CD4-positive, alpha-beta T cell treated with Interferon alpha-2 for 1 hour (primary cell): Measurements from ENCODE around the gene FAM13A.

Experiments used
- DNase-seq, 2 donors: peaks; one replicate each; pipeline ENCODE4 v3.0.0-alpha.2; 2020 to 2022

Gene FAM13A

DNA sequence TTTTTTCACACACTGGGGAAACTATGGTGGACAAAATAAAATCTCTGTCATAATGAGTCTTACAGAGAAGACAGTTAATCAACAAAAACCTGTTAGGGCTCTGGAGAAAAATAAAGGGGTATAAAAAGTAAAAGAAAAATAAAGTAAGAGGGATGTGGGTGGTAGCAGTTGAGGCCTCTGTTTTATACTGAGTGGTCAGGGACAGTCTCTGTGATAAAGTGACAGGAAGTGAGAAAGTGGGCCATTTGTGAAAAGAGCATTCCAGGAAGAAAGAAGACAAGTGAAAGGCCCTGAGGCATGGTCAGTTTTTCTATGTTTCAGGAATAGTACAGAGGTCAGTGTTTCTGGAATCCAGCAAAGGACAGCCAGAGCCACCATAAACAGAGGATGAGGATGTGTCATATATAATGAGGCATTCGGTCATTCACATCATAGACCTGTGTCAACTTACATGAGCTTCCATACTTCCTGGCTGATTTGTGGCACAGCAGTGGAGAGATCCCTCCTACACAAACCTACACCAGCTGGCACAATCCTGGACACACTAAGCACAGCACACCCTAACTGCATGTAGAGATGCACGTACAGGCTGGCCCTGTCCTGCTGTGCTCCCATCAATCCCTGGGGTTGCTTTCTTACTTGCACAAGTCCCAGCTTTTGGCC, 295.0 kb downstream of the FAM13A start:
- no peak for DNase-seq

DNA sequence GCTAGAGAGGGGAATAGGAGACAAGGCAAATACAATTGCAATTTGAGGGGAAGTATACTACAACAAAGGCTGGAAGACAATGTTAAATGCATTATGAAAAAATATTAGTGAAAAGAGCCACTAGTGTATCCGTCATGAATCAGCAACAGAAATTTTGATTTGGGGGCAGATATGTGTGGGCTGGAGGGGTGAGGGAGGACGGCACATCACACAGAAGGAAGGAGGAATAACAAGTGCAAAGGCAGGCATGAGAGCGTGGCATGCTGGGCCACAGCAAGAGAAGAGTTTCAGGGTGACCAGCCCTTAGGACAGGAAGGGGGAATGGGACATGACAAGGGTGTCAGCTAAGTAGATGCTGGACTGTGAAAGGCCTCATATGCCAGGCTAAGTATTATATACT, 295.6 kb downstream of the FAM13A start:
- DNase-seq = no peak

DNA sequence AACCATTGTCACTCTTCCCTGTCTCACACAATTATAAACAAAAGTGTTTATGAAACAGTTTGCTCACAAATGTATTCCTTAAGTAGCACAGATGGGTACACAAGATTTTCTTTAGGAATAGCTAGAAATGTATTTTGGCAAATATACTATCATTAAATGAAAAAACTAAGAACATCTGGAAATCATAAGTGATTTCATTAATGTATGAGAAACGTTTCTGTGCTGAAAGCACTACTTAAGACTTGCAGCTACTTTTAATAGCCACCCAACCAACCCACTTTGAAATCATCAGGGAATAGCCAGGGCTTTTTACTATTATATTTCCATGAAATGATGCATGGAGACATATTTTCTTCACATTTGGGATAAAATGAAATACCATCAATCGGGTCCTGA, 297.1 kb downstream of the FAM13A start:
- DNase-seq = no peak

DNA sequence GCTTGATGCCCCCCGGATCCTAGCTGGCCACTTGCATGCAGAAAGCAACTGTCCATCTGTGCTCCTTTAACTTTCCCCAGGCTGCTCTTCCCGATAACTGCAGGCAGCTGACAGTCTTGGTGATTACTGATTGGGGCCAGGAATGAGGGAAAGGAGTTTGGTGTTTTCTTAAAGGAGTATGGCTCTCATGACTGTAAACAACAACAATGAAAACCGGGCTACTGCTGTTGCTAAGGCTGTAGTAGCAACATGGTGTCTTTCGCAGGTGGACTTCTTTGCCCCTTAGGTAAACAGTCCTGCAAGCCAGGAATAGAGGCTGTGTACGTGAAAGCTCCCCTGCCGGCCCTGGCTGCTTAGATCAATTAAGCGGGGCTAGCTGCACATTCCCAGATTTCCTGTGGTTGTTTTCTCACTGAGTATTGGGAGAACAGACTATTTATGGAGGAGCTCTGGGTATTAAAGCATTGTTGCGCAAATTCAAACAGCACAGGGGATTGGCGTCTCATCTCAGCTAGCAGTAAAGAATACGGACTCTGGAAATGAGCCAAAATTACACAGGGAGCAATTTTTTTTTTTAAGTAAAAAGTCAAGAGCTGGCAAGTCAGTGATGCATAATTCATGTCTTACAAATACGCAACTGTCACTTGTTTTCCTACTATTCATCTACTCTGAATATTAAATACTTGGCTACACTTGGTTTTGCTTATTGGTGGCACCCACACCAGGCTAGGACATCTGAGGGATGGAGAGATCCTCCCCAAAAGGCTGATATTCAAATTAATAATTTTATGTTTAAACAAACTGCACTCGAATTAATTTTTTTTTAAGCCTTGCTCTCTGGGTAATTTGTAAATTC, 297.7 kb downstream of the FAM13A start:
- no peak for DNase-seq

DNA sequence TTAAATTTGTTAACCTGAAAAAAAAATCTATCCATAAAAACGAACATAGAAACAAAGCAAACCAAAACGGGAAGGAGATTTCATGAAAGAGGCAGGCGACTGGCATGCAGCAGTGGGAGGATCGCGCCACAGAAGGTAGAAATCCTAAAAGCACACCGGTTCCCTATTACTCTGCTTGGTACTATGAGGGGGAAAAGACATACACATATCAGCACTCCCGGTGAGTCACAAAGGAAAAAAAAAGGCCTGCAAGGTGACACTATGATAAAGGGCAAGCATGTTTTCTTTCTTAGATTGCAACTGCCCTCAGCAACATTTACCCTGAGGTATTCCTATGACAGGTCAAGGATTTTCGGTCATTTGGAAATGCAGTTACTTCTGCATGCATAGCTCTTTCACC, 298.7 kb downstream of the FAM13A start:
- no peak for DNase-seq

DNA sequence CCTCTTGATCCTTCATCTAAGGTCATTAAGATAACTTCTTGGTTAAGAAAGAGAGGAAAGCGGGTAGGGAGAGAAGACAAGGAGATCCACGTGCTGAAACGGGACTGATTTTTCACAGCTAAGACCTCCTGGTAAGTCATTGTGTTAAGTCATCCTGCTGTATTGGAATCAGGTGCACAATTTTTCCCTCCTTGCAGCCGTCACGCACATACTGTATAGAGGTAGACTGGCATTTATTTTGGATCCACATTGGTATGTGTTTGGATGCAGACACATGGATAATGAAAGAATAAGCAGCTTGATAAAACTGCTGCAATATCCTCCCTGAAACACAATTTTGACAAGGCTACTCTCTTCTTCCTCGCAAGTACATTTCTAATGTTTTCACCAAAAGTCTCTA, 299.2 kb downstream of the FAM13A start:
- no peak for DNase-seq

DNA sequence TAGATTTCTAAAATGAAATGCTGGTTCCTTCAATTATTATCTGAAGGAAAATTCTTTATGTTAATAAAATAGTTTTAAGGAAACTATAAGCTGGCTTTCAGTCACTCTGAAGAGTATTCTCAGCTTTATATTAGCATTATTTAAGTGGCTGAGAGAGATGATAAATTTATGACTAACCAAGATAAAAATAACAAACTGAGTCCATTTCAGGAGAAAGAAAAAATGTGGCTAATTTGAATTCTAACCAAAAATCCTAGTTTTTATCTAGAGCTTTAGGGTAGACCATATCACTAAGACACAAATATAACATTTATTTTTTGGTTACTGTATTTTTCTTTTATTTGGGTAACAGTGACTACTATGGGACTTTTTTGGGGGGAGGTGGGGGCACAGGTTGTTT, 299.9 kb downstream of the FAM13A start:
- no peak for DNase-seq

DNA sequence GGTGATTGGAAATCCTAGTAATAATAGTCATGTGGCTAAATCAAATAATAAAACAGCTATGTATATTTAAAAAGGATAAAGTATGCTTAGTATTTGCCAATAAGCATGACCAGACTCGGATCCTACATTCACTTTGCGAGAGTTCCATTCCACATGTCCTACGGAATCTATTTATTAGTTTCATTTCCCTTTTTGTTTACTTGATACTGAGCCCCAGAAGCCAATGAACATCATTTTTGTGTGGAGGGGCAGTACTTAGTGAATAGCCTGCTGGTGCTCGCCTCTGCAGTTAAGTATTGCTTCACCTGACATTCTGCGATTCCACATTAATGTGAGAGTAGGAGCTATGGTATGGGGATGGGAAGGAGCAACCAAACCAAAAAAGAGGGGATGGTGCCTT, 300.8 kb downstream of the FAM13A start:
- DNase-seq = no peak

DNA sequence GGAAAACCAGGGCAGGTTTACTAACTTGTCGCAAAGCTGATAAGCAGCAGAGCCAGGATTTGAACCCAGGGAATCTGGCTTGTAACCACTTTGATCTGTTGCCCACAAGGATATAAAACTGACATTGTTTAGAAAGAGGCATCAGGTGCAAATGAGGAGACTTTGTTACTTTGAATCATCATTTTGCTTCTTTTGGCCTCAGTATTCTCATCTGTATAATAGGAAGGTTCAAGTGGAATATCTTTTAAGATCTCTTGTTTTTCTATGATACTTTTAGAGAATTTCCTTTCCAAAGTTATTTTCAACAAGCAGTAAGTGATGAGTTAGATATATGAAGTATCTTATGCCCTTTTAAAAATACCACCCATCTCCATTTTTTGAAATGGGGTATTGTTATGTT, 301.5 kb downstream of the FAM13A start:
- no peak for DNase-seq

DNA sequence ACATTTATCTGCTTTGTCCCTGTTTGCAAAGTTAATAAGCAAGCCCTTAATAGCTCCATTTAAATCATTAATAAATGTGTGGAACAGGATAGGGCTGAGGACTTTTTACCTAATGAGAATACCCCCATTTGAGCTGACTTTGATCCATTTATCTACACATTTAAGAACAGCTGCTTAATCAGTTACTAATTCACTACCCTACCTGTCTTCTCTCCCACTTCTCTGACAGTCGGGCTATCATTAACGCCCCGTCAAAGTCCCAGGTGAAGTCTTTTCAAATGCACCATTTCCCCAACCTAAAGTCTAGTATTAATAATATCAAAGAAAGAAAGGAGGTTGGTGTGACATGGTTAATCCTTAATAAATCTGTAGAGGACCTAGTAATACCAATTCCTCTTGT, 302.2 kb downstream of the FAM13A start:
- no peak for DNase-seq

DNA sequence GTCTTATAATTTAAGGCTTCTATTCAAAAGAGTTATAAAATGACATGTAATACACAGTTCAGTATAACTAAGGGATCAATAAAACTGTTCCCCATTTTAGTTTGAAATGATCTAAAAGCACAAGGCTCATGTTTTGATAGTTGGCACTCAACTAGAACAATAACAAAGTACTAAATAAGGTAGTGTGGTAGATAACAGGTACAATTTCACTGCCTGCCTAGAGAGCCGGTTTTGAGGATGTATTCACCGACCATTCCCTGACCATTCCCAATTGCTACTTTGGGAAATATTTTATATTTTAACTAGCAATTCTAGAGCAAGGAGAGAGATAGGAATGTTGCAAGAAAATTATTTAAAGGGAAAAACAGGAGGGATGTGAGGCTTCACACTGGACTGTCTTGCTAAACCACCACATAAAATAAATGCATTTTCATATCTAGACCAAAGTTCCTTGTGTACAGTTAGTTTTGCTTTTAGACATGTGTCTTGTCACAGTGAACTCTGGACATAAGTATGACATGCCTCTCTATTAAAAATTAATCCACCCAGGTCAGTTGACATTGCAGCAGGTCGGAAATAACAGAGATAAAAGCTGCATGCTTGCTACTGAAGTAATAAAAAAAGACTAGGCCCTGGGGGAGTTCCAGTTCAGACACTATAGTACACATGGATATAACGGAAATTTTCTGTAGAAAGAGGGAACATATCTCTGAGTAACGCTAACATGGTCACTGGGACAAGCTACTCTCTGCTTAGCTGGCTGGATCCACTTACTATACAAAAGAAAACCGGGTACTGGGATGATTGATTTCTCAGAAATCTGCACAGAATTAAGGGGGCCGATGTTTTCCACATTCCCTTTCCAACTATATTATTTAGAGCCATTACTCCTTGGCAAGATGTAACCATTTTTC, 303.1 kb downstream of the FAM13A start:
- no peak for DNase-seq

DNA sequence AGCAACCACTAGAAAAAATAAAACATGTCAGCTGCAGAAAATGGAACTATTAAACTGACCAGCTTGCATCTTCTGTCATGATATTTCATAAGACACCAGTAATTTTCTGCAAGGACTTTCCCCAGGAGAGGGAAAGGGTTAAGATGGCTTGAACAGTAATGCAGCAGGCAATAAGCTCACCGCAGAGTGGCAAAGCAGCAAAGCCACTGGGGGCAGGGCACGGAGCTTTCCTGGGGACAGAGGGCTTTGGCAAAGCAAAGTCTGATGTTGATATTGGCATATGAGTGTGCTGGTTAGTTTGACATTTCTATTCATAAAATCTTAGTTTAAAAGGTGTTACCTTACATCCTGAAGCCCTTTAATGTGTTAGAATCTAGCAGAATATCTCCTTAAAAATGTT, 304.2 kb downstream of the FAM13A start:
- no peak for DNase-seq

DNA sequence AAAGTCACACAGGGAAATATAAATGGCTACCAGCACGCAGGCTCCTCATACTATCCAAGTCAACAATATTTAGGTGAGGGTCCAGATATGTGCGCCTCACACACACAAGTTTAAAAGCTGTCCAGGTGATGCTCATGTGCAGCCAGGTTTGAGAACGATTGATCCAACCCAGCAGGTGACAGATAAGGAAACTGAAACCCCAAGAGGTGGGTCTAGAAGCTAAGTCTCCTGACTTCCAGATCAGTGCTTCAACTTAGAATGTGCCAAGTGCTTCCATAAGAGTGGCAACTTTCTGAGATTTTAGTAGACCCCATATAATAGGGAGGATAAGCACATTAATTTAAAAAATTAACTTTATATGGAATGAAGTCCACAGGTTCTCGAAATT, 304.9 kb downstream of the FAM13A start:
- DNase-seq = no peak

DNA sequence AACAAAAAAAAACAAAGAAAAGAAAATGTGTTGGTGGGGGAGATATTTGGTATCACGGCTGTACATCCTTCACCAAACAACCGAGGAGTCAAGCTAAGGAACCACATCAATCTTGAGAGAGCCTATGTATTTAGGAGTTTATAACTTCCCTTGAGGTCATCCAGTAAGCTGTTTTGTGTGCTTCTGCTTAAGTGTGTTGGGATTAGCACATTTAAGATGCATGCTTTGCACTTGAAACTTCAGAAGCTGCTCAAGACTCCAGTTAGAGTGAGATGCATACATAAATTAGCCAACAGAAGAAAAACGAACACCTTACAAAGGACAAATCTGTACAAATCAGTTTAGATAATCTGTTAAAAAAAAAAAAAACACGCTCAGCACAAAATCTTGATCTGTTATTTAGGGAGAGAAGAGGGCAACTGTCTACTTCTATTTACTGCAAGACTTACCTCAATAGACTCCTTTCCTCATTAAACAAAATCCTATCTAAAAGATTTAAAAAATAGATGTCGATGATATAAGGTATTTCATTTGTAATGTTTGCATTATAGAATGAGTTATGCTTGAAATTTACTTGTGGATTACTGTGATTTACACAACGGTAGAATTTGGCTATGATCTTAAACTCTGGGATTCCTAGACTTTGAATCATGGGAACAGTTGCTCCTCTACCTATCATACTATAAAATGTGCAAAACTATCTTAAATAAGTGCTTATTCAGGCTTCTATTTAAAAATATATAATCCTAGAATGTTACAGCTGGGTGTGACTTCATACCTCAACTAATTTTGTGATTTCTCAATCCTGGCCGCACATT, 305.5 kb downstream of the FAM13A start:
- DNase-seq = no peak

DNA sequence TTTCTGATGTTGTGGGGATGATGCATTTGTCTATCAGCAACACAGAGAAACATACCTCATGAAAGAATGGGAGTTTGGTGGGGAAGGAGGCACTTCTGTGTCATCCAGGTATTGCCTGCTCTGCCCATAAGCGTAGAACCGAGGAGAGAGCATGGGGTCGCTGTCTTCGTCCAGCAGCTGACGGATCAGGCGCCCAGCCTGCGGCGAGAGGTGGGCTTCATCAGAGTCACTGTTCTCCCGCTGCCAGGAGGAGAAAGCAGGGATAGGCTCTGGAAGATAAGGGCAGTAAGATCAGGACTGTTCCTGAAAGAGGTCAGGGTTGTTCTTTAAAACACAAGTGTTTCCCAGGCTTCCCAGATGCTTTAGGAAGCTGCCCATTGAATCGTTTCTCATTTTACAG, 306.6 kb downstream of the FAM13A start:
- no peak for DNase-seq

DNA sequence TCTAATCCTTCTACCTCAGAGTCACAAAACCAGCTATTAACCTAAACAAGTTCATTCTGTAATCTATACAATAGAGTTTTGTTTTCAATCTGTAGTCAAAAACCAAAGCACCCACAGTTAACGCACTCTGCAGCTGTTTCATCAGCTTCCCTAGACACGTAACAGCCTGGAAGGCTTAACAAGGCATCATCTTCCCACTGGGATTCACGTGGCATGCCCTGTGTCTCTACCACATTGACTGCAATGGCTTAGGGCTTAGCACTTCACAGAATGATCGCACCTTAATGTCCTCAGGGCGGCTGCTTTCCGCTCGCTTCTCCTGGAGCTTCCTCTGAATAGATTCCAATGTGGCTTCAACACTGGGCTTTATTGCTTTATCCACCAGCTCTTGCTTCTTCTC, 309.6 kb downstream of the FAM13A start:
- DNase-seq = no peak

DNA sequence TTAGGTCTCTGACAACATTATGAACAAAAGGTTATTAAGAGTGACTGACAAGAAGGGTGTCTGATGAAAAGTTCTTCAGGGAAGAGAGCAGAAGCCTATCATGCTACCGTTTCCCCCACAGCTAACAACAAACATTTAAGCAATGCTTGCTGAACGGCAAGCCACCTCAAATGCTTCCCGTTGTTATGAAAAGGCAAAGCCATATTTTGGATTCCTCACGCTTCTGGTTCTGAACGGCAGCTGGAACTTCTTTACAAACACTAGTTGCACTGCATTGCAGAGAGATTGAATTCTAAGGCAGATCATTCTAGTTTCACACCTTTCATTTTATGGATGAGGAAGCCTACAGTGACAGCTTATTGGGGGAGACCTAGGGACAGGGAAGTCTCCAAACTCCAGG, 310.8 kb downstream of the FAM13A start:
- no peak for DNase-seq

DNA sequence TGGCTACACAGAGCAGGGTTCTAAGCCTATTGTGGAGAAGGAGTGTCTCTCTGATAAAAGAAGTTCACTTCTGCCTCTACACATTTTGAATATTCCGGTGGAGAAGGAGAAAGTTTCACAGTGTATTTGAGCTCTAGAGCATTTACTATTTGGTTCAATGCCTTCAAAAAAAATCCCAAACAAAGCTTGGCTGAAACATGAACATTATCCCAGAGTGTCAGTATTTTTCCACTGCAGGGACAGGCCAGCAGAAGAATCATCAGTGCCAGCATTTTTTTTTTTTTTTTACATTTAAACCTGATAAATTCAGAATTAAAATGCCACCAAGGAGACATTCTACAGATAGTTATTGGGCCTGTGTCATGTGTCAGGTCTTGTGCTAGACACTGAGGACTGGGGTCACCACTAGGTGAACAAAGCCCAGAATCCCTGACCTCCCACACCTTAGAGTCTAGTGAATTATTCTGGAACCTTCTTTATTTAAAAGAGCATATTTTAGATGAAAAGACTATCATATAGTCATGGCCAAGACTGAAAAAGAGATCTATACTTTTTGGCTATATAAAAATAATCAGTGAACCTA, 311.3 kb downstream of the FAM13A start:
- no peak for DNase-seq

DNA sequence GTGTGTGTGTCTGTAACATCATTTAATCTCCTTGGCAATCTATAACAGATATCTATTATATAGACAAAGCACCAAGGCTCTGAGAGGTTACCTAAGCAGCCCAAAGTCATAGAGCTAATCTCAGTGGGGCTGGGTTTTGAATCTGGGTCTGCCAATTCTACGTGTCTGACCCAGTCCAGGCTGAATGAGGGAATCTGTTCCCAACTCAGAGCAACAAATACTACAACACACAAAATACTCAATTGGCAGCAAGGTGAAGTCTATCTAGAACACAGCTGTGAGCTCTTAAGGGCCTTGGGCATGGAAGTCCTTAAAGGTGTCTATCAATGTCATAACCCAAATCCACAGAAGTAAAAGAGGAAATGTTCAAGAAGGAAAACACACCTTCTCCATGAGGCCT, 311.8 kb downstream of the FAM13A start:
- no peak for DNase-seq

DNA sequence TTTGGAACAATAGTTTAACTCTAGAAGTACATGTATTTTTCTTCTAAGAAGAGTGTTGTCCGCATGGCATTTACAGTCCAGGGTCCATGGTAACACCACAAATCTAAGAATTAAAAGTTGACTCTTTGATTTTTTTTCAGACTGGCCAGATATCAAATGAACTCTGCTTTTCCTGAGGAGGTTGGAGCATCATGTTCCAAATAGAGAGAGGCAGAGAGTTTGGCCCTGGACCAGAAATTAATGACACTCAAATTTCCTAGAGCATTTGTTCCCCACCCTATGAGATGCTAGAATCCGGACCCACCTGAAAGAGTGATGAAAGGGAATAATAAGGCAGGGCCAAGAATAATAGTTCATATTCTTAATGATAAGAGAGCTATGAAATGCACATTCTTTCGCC, 312.4 kb downstream of the FAM13A start:
- no peak for DNase-seq

DNA sequence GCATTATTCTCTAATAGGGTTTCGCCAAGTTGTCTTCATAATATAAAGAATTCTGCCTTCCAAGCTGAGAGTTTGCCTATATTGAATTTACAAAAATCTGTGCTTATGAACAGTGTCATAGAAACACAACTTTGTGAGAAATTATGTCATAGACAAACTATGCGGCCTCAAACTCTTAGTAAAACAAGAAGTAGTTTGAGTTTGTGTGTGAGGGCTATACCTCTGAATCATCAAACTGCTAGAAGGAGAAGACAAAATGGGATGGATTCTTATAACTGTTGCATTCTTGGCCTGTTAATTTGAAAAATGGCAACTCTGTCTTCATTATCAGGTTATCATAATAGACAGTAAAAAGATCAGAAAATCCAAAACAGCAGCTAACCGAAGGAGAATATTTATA, 313.3 kb downstream of the FAM13A start:
- DNase-seq = no peak

DNA sequence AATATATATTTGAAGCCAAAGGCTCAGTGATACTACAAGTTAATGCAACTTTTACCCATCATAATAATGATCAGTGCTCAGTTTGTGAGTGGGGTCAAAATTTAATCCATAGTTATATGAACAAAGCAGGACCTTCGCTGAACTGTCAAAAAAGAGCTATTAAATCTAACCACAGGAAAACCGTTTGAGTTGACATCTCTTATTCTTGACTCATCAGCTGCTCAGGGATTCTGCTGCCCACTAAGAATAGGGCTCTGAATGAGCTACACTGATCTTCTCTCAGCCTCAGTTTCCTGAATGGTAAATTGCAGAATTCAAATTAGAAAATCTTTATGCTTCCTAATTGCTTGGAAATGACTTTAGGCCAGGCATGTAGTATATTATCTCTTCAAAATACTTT, 314.4 kb downstream of the FAM13A start:
- no peak for DNase-seq
